Heart right ventricle (tissue), 16 donors: ENCODE measurements around the gene IFT88. TPM values are rescaled to one million over a fixed set of nuclear protein-coding genes. Genes with fewer than 3 reads are reported as not detected.

ENCODE experiments used
- ATAC-seq, 8 donors: fragments of 200-7000 bp; cut with Tn5 transposase; one replicate each; pipeline ENCODE4 v1.9.1; 2020; ENCODE audit warnings: mild to moderate bottlenecking in 8 of 8, moderate library complexity in 8 of 8, moderate number of reproducible peaks in 1 of 8
- DNase-seq, 2 donors: peaks; one replicate each; pipeline ENCODE4 v3.0.0-alpha.2; 2020
- H3K27ac ChIP-seq, 10 donors: fragments of 200-600 bp; sonication (generic) in 2 of 10; one replicate each; pipeline versions ENCODE4 v1.5.0 to v1.8.0; 2020 to 2022; ENCODE audit warnings: mild to moderate bottlenecking in 3 of 10
- H3K27me3 ChIP-seq, 7 donors: fragments of 200-600 bp; one replicate each; pipeline ENCODE4 v1.8.0; 2021 to 2022; ENCODE audit warnings: mild to moderate bottlenecking in 2 of 7
- H3K36me3 ChIP-seq, 9 donors: fragments of 200-600 bp; sonication (generic) in 1 of 9; one replicate each; pipeline versions ENCODE4 v1.5.0 to v1.8.0; 2020 to 2022; ENCODE audit warnings: mild to moderate bottlenecking in 2 of 9
- H3K4me1 ChIP-seq, 9 donors: fragments of 200-600 bp; sonication (generic) in 1 of 9; one replicate each; pipeline versions ENCODE4 v1.5.0 to v1.8.0; 2020 to 2022; ENCODE audit warnings: mild to moderate bottlenecking in 4 of 9
- H3K4me3 ChIP-seq, 10 donors: fragments of 200-600 bp; sonication (generic) in 2 of 10; one replicate each; pipeline versions ENCODE4 v1.5.0 to v1.8.0; 2020 to 2022; ENCODE audit warnings: mild to moderate bottlenecking in 7 of 10, moderate library complexity in 2 of 10
- H3K9me3 ChIP-seq, 11 donors: fragments of 200-600 bp in 10 of 11; sonication (generic) in 2 of 11; one replicate each; pipeline versions ENCODE4 v1.5.0 to v1.8.0; 2013 to 2022; ENCODE audit warnings: mild to moderate bottlenecking in 2 of 11, control low read depth in 1 of 11, moderate library complexity in 1 of 11
- WGBS, 2 donors: extraction: QIAGEN DNeasy Blood & Tissue Kit; methylation state at CpG; one replicate each; pipeline ENCODE4 v1.1.7; 2013; ENCODE audit warnings: inconsistent platforms in 1 of 2; 5-methylcytosine and 5-hydroxymethylcytosine counted together
- intact Hi-C, 10 donors: fragments of 100-400 bp; cut with DNase I; formaldehyde crosslinking; loops; one replicate each; pipeline versions ENCODE4 v1.11.1 to v1.14.2; 2022
- polyA plus RNA-seq, 2 donors: library from polyadenylated mRNA; stranded (reverse); fragments of 200-250 nt; gene quantifications; one replicate each; pipeline ENCODE4 v1.2.3, GENCODE V29; 2013
- total RNA-seq, 10 donors: library from RNA; stranded (reverse); fragmentation: NEBNext Ultra II Directional in 3 of 10; extraction: Animal tissue kit (Norgen Biotek cat#: 25700) in 3 of 10; gene quantifications; one replicate each; pipeline versions ENCODE4 v1.2.1 to v1.2.4, GENCODE V29; 2021 to 2023
- TF ChIP-seq, protein P1 (sequence below), 9 donors: fragments of 200-600 bp; sonication (generic) in 2 of 9; IDR thresholded peaks; one replicate each; pipeline versions ENCODE4 v1.5.0 to v1.8.0; 2021 to 2022; ENCODE audit warnings: antibody characterized with exemption in 9 of 9, mild to moderate bottlenecking in 5 of 9, moderate library complexity in 1 of 9
- donor health status: Arrhythmogenic right ventricular cardiomyopathy.
- donor health status: ischemic (EF 13 %, LVEDD 7.1; RV severe dilation, severe dysfunction).
- donor health status: healthy with polysubstance abuse.
- donor health status: DM: no; HTN: yes; CAD: no.
- donor health status: DM: no; HTN: no; CAD: no.
- donor health status: ischemic (EF 25% LVEDD 6.9; RV normal size, moderate dysfunction).
- donor health status: ischemic (EF 25% LVEDD 5.7; RV mildly dilated, moderate dysfunction).
- donor health status: healthy.
- donor health status: DM: yes; HTN: yes; CAD: no.
- donor health status: Ischemic cardiomyopathy.
- donor health status: ischemic (EF 35%, LVEDD 5.7; RV mildly dilated, moderate dysfunction).
- donor health status: nonischemic (EF 11% LVEDD 7.7; RV severe dilation, severe dysfunction).
- donor health status: DM: yes; HTN: yes; CAD: no.
- donor health status: PGD.
- donor health status: ischemic (EF 29% LVEDD 5.4; RV normal size, mild dysfunction).
- donor health status: nonischemic (EF 23%, LVEDD 6.1; RV moderate dilation, normal function).

Gene IFT88
- total and polyA plus RNA-seq, 12 donors = 5.9 to 13.6 (median 7.3) TPM

DNA sequence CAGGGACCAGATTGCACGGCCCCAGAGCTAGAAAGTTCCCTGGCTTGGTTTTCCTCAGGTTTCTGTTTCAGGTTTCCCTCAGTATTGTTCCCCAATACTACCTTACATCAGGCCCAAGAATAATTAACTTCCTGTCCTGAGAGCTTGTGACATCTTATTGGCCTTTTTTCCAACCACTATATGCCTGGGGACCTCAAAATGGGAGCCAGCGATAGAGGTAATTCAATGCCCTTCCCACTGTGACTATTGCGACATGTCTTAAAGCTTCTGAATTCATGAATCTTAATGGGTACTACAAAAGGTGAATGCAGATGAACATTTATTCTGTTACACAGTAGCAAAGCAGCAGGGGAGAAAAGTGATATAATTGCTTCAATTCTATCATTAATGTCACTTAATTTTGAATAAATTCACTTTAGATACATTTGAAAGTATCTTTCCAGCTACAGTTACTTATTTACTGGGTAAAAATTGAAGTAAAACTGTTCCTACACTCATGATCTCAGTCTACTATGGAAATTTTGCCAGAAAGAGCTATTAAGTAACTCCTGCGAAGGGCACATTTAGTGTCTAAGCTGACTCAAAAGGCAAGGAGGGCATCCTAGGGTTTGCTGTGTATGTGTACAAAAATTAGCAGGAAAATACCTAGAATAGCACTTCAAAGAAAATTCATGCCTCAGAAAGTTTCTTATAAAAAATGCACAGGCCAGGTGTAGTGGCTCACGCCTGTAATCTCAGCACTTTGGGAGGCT, 45.4 kb upstream of the IFT88 start:
- Histone ChIP-seq H3K4me1 (peaks cover 0 to 27% (median 7%) of the 10 kb centered on the region in 9 donors), H3K4me3 (no peak overlapping the region), H3K27me3 (no peaks in the 10 kb centered on the region), H3K9me3 (no peaks in the 10 kb centered on the region), H3K27ac (peak overlapping the region in 1 of 10 donors; percentile 11), H3K36me3 (no peaks in the 10 kb centered on the region)
- intact Hi-C loops = no loop called here
- TF ChIP-seq, protein P1, sequence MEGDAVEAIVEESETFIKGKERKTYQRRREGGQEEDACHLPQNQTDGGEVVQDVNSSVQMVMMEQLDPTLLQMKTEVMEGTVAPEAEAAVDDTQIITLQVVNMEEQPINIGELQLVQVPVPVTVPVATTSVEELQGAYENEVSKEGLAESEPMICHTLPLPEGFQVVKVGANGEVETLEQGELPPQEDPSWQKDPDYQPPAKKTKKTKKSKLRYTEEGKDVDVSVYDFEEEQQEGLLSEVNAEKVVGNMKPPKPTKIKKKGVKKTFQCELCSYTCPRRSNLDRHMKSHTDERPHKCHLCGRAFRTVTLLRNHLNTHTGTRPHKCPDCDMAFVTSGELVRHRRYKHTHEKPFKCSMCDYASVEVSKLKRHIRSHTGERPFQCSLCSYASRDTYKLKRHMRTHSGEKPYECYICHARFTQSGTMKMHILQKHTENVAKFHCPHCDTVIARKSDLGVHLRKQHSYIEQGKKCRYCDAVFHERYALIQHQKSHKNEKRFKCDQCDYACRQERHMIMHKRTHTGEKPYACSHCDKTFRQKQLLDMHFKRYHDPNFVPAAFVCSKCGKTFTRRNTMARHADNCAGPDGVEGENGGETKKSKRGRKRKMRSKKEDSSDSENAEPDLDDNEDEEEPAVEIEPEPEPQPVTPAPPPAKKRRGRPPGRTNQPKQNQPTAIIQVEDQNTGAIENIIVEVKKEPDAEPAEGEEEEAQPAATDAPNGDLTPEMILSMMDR (IDR thresholded peaks at IDR 0.05) = no peak
- DNase-seq (no peak), ATAC-seq (no peak)
- WGBS, 2 donors = 91 to 96% methylated on average over 5 of the region's 5 CpGs

DNA sequence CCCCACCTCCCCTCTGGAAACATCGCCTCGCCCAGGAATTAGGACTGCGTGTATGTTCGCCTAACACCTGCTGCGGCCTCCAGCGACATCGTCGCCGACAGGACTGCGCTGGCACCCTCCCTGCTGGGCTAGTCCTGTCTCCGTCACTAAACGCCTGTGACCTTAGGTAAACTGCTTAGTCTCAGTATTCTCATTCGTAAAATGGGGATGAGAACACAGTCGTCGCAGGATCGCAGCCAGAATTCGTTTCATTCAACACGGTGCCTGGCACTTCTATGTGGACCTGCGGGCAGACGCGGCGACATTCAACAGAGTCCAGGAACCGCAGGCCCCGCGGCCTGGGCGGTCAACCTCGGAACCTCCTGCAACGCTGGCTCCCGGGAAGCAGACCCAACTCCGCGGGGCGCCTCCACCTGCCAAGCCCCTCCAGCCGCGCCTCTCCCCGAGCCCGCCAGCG, 41.8 kb upstream of the IFT88 start:
- TF ChIP-seq, protein P1 (IDR thresholded peaks at IDR 0.05) = no peak
- H3K4me3 ChIP-seq = peak overlapping the region; percentile 55 to 99 (median 90)
- intact Hi-C loops = loop anchor here in 5 of 10 donors (2.0 to 5.0 kb wide), 2 partner anchors 42 kb away; partner anchors contain the start of gene IFT88 (in 5 of the 5)
- no peaks in the 10 kb centered on the region for H3K27me3 ChIP-seq
- H3K36me3 ChIP-seq = no peaks in the 10 kb centered on the region
- no peaks in the 10 kb centered on the region for H3K9me3 ChIP-seq
- 1 to 3% methylated on average over 35 to 37 of the region's 37 CpGs for WGBS, 2 donors
- peak in 1 of 2 donors; percentile 39 for DNase-seq
- peak; percentile 7 to 37 (median 20) for ATAC-seq
- H3K4me1 ChIP-seq = peaks cover 0 to 26% (median 12%) of the 10 kb centered on the region in 9 donors
- H3K27ac ChIP-seq = peak overlapping the region in 9 of 10 donors; percentile 79 to 96 (median 89)

DNA sequence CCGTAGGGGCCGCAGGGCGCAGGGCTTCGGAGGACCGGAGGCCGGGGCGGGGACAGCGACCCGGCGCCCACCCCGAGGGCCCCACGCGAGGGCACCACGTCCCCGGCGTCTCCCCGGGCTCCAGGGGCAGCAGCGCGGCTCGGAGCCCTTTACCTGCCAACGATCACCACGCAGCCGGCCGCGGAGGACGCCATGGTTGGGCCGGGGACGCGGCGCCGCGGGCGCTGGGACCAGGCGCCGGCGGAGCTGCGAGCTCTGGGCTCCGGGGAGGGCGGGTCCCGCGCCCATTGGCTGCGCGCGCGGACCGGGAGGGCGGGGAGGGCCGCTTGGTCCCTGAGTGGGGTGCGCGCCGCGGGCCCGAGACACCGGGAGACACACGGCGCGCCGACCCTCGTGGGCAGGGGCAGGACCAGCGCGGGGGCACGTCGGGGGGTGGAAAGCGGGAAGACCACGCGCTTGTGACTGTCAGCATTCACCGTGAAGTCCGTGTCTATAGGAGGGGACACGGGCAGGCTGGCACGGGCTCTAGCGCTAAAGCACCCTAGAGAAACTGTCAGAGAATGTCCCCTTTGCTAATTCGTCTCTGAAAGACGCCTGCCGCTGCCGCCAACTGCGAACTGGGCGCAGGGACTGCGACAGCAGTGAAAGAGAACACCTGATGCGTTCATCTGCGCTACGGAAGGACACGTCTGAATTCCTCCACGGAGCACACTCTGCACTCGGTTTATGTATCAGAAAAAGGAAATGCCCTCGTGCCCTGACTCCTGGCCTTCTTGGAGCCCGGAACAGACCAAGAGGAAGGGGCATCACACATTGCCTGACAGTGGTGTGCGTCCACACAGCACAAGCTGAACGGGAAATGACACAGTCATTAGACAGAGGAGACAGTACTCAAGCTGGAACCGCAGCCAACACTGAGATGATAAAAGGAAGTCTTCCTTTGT, 41.1 kb upstream of the IFT88 start, which contains the start of gene CRYL1:
Gene CRYL1 (minus strand): TSS at position 257 of the 944 bp plus-strand sequence. CDS start 63 bp downstream, at position 194.
- H3K36me3 ChIP-seq = no peaks in the 10 kb centered on the region
- DNase-seq (peak; percentile 73 to 86), ATAC-seq (peak; percentile 96 to 98 (median 98))
- peak within 1 kb of the TSS; percentile 26 to 96 (median 88) for H3K27ac ChIP-seq
- H3K9me3 ChIP-seq = no peaks in the 10 kb centered on the region
- H3K27me3 ChIP-seq = peaks cover 0 to under 1% (median 0%) of the 10 kb centered on the region in 7 donors
- TF ChIP-seq, protein P1 (IDR thresholded peaks at IDR 0.05) = no peak
- H3K4me1 ChIP-seq = peaks cover 0 to 26% (median 12%) of the 10 kb centered on the region in 9 donors
- peak within 1 kb of the TSS; percentile 55 to 99 (median 90) for H3K4me3 ChIP-seq
- intact Hi-C loops = loop anchor here in 6 of 10 donors (2.0 to 5.0 kb wide), 2 partner anchors 41 kb away; partner anchors contain the start of gene IFT88 (in 6 of the 6)
- WGBS, 2 donors = 1% methylated on average over 71 to 86 of the region's 89 CpGs
